HUES6 (cell line): Measurements from ENCODE around the gene TUBE1.
"Not testable (repeated sequence)": the region's sequence is repeated elsewhere in the genome, so short reads cannot be mapped to it uniquely, and the experiment has no call there.

ENCODE experiments used
- H3K27ac ChIP-seq: 2 replicates; pipeline ENCODE4 v1.7.0; 2013; ENCODE audit warnings: low read depth, mild to moderate bottlenecking, low read length, inconsistent platforms
- H3K27me3 ChIP-seq: 2 replicates; pipeline ENCODE4 v1.6.1; 2013; ENCODE audit warnings: low read length; ENCODE audit not compliant: control insufficient read depth, insufficient read depth
- H3K36me3 ChIP-seq: 2 replicates; pipeline ENCODE4 v1.6.1; 2013; ENCODE audit warnings: low read length; ENCODE audit not compliant: control insufficient read depth, insufficient read depth
- H3K4me1 ChIP-seq: 2 replicates; pipeline ENCODE4 v1.6.1; 2013; ENCODE audit warnings: low read length; ENCODE audit not compliant: control insufficient read depth, insufficient read depth
- H3K4me3 ChIP-seq: 2 replicates; pipeline ENCODE4 v1.5.1; 2013; ENCODE audit warnings: low read depth, low read length
- H3K9ac ChIP-seq: one replicate; pipeline ENCODE4 v1.6.1; 2013; ENCODE audit warnings: mild to moderate bottlenecking, low read length
- H3K9me3 ChIP-seq: 2 replicates; pipeline ENCODE4 v1.6.1; 2013; ENCODE audit warnings: low read depth, low read length; ENCODE audit not compliant: control insufficient read depth, insufficient read depth

The TUBE1 gene

GRCh38 chr6:112065426-112065986, 21.8 kb downstream of the TUBE1 start:
- Histone ChIP-seq H3K27ac (no peak overlapping the region), H3K4me3 (no peak overlapping the region), H3K36me3 (peaks cover 4% of the 10 kb centered on the region; the same call in 1 of the 2 replicates), H3K9ac (no peak overlapping the region), H3K27me3 (no peaks in the 10 kb centered on the region), H3K9me3 (no peaks in the 10 kb centered on the region), H3K4me1 (no peaks in the 10 kb centered on the region)

DNA sequence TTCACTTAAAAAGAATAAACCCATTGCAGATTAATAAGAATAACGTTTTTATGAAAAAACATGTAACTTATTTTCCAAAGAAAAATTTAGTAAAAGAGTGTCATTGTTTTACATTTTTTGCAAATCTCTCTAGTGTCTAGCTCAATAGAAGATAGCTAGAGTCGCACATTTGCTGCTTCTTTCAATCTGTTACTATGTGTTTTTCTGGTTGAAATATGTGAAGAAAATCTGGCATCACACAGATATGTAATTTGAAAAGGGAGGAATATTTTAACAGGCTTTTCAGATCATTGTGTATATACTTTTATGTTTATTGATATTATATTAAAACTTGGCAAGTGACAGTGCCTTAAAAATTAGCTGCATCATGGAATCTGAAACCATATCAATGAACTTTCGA, 24.3 kb downstream of the TUBE1 start:
- no peaks in the 10 kb centered on the region for H3K4me1 ChIP-seq
- no peak overlapping the region for H3K27ac ChIP-seq
- H3K4me3 ChIP-seq, result no peak overlapping the region
- no peaks in the 10 kb centered on the region for H3K9me3 ChIP-seq
- H3K9ac ChIP-seq, result no peak overlapping the region
- no peaks in the 10 kb centered on the region for H3K36me3 ChIP-seq
- no peaks in the 10 kb centered on the region for H3K27me3 ChIP-seq

GRCh38 chr6:112061605-112062004, 25.7 kb downstream of the TUBE1 start:
- Histone ChIP-seq H3K4me3 (no peak overlapping the region), H3K27me3 (no peaks in the 10 kb centered on the region), H3K36me3 (no peaks in the 10 kb centered on the region), H3K27ac (no peak overlapping the region), H3K4me1 (no peaks in the 10 kb centered on the region), H3K9me3 (no peaks in the 10 kb centered on the region), H3K9ac (no peak overlapping the region)

DNA sequence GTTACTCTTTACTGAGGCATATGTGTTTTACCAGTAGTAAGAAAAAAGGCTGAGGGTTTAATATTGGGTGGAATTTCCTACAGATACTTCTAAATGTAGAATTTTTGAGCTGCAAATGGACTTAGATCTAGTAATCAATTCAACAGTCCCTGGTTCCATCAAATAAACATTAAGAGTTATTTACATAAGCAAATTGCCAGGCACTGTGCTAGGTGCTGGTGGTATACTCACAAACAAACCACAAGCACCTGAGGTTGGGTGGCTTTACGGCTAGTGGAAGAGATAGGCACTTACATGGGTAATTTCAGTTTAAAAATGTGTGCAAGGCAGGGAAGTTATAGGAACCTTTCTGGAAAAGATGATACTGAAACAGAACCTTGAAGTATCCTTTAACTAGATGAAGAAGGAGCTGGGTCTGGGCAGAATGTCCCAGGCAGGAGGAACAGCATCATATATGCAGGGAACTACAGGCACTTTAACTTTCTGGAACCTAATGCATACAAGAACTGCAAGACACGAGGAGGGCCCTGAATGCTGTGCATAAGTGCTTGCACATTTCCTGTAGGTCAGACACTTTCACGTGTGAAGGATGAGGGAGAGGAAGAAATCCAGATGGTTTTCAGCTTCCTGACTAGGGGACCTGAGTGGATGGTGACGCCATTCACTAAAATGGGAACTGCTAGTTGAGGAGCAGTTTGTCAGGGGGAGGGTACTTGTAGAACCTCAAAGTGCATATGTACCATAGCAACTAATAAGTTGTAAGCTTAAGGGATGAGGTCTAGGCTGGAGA, 28.8 kb downstream of the TUBE1 start:
- Histone ChIP-seq H3K27ac (no peak overlapping the region), H3K36me3 (no peaks in the 10 kb centered on the region), H3K9me3 (no peaks in the 10 kb centered on the region), H3K9ac (no peak overlapping the region), H3K4me1 (no peaks in the 10 kb centered on the region), H3K4me3 (no peak overlapping the region), H3K27me3 (no peaks in the 10 kb centered on the region)

DNA sequence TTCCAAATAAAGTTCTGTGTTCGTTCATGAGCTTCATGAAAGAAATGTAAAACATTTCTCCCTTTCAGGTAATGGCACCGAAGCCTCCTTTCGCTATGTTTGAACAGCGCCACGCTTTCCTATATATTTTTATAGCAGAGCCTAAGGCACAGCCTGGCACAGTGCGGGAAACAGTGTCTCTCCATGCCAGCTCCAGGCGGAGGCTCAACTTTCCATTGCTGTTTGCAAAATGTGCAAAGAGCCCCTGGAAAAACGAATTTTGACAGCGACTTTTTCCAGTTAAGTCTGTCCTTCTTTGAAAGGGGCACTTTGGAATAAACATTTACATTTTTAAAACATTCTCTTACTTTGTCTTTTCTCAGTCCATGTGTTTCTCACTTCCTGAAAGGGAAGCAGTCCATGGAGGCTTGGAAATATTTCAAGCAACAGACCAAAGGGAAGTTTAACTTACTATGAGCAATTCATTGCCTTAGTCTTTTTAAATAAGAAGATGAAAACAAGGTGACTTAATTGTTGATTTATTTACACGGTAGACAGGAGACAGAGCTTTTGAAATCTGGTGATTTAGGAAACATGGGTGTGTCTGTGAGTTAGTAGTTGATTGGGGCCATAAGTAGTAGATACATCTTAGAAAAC, 32.6 kb downstream of the TUBE1 start:
- no peaks in the 10 kb centered on the region for H3K4me1 ChIP-seq
- no peak overlapping the region for H3K9ac ChIP-seq
- H3K27ac ChIP-seq, result no peak overlapping the region
- no peak overlapping the region for H3K4me3 ChIP-seq
- no peaks in the 10 kb centered on the region for H3K27me3 ChIP-seq
- no peaks in the 10 kb centered on the region for H3K9me3 ChIP-seq
- H3K36me3 ChIP-seq, result no peaks in the 10 kb centered on the region

- Histone ChIP-seq H3K36me3 (no peaks in the 10 kb centered on the region), H3K27ac (no peak within 1 kb of the TSS), H3K4me1 (no peaks in the 10 kb centered on the region), H3K9me3 (no peaks in the 10 kb centered on the region), H3K27me3 (no peaks in the 10 kb centered on the region), H3K9ac (no peak within 1 kb of the TSS), H3K4me3 (no peak within 1 kb of the TSS)
Measured at GRCh38 chr6:112054001-112054400, 33.3 kb downstream of the TUBE1 start, which contains the start of gene CCN6. Gene CCN6, plus strand, starts transcription at chr6:112054104. Its CDS starts 254 bp downstream, at chr6:112054358.

GRCh38 chr6:112051251-112051740, 36.0 kb downstream of the TUBE1 start:
- H3K27me3 ChIP-seq, H3K4me1 ChIP-seq, H3K4me3 ChIP-seq, H3K9ac ChIP-seq, H3K36me3 ChIP-seq, H3K27ac ChIP-seq, H3K9me3 ChIP-seq: not testable (repeated sequence)

GRCh38 chr6:112050429-112050828, 36.9 kb downstream of the TUBE1 start:
- no peaks in the 10 kb centered on the region for H3K4me1 ChIP-seq
- H3K9ac ChIP-seq, result no peak overlapping the region
- no peak overlapping the region for H3K27ac ChIP-seq
- H3K4me3 ChIP-seq, result no peak overlapping the region
- H3K9me3 ChIP-seq, result peaks cover 8% of the 10 kb centered on the region; the same call in 1 of the 2 replicates
- H3K27me3 ChIP-seq, result no peaks in the 10 kb centered on the region
- no peaks in the 10 kb centered on the region for H3K36me3 ChIP-seq

GRCh38 chr6:112049996-112050395, 37.3 kb downstream of the TUBE1 start:
- peaks cover 8% of the 10 kb centered on the region; the same call in 1 of the 2 replicates for H3K9me3 ChIP-seq
- no peaks in the 10 kb centered on the region for H3K4me1 ChIP-seq
- no peaks in the 10 kb centered on the region for H3K36me3 ChIP-seq
- H3K27me3 ChIP-seq, result no peaks in the 10 kb centered on the region
- H3K9ac ChIP-seq, result no peak overlapping the region
- no peak overlapping the region for H3K4me3 ChIP-seq
- H3K27ac ChIP-seq, result no peak overlapping the region

DNA sequence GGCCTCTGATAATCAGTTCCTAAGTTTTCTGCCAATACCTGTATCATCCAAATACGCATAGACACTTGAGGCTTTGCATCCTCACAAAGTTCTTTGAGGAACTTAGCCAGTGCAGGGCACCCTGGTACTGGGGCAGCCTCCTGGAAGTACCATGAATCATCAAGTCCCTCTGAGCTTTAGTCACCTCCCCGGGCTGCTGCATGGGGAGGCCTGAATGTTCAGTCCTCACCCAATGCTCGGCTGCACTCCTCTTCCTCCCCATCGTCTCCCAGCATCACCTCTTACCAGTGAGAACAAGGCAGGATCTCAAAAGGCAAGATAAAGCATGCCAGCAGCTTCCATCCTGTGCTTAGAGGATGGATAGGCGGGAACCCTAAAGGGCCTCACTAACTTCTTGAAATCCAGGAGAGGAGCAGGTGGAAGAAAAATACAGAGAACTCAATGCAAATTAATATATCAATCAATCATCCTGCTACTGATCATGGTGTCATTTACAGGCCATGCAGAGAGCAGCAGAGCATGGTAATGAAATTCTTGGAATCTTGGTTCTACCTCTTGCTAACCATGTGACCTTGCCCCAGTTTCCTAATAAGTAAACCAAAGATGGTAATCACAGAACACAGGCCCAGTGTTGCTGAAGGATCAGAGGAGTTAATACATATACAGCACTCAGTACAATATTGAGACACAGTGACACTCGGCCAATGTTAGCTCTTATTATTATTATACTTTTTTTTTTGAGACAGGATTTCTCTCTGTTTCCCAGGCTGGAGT, 38.1 kb downstream of the TUBE1 start:
- H3K36me3 ChIP-seq, result no peaks in the 10 kb centered on the region
- no peaks in the 10 kb centered on the region for H3K4me1 ChIP-seq
- no peak overlapping the region for H3K9ac ChIP-seq
- no peak overlapping the region for H3K4me3 ChIP-seq
- H3K9me3 ChIP-seq, result peaks cover 8% of the 10 kb centered on the region; the same call in 1 of the 2 replicates
- no peak overlapping the region for H3K27ac ChIP-seq
- no peaks in the 10 kb centered on the region for H3K27me3 ChIP-seq
